Measurements from ENCODE around the gene SUMO2.

DNA sequence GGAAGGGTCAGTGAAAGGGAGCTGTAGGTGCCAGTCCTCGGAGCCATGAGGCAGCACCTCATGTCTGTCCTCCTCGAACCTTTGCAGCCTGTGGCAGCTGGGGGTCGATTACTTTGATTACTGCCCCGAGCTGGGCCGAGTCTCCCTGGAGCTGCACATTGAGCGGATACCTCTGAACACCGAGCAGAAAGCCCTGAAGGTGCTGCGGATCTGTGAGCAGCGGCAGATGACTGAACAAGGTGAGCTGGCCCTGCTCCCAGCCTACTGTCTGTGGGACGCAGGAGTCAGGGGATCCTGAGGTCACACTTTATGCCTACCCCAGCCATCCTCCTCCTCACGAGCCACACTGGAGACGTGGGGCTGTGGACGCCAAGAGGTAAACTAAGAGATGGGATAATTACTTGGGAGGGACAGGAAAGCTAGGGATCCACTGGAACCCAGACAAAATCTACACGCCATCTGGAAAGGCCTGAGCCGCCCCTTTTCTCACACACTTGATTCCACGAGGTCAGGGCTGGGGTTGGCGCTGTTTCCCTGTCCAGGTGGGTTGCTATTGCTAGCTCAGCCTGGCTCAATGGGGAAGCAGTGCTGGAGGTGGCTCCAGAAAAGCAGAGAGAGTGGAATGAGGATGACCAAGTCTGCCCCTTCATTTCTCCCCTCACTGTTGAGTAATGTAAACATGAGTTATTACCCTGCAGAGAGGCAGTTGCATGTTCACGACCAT, 49.1 kb upstream of the SUMO2 start:
- TF ChIP-seq, protein P1, sequence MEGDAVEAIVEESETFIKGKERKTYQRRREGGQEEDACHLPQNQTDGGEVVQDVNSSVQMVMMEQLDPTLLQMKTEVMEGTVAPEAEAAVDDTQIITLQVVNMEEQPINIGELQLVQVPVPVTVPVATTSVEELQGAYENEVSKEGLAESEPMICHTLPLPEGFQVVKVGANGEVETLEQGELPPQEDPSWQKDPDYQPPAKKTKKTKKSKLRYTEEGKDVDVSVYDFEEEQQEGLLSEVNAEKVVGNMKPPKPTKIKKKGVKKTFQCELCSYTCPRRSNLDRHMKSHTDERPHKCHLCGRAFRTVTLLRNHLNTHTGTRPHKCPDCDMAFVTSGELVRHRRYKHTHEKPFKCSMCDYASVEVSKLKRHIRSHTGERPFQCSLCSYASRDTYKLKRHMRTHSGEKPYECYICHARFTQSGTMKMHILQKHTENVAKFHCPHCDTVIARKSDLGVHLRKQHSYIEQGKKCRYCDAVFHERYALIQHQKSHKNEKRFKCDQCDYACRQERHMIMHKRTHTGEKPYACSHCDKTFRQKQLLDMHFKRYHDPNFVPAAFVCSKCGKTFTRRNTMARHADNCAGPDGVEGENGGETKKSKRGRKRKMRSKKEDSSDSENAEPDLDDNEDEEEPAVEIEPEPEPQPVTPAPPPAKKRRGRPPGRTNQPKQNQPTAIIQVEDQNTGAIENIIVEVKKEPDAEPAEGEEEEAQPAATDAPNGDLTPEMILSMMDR (IDR thresholded peaks at IDR 0.05), result no peak
- TF ChIP-seq POLR2A (IDR thresholded peaks at IDR 0.05), result no peak

Data from suprapubic skin (tissue), 3 donors.